Fibroblast of skin of right quadriceps (primary cell): Measurements from ENCODE around the gene SPATA13.
"Not testable (repeated sequence)": the region's sequence is repeated elsewhere in the genome, so short reads cannot be mapped to it uniquely, and the experiment has no call there.

Experiments
- DNase-seq: peaks from one replicate; pipeline ENCODE4 v3.0.0-alpha.2; 2013

SPATA13 gene

GRCh38 chr13:24202215-24202614, 41.7 kb downstream of the SPATA13 start:
- DNase-seq: no peak

- no peak for DNase-seq
Measured at GRCh38 chr13:24203273-24203672, 42.8 kb downstream of the SPATA13 start.

GRCh38 chr13:24203811-24204210, 43.3 kb downstream of the SPATA13 start:
- DNase-seq: peak; percentile 28

GRCh38 chr13:24205076-24205475, 44.6 kb downstream of the SPATA13 start:
- not testable (repeated sequence) for DNase-seq

GRCh38 chr13:24207841-24208667, 47.5 kb downstream of the SPATA13 start:
- peak; percentile 85 for DNase-seq

GRCh38 chr13:24209138-24209537, 48.6 kb downstream of the SPATA13 start:
- DNase-seq: no peak

GRCh38 chr13:24212254-24212653, 51.7 kb downstream of the SPATA13 start:
- DNase-seq: no peak

- DNase-seq: no peak
Measured at GRCh38 chr13:24212674-24213073, 52.2 kb downstream of the SPATA13 start.

- no peak for DNase-seq
Measured at GRCh38 chr13:24213932-24214331, 53.4 kb downstream of the SPATA13 start.

GRCh38 chr13:24214528-24214927, 54.0 kb downstream of the SPATA13 start:
- no peak for DNase-seq

GRCh38 chr13:24215126-24215525, 54.6 kb downstream of the SPATA13 start:
- no peak for DNase-seq

- peak; percentile 46 for DNase-seq
Measured at GRCh38 chr13:24215732-24216131, 55.2 kb downstream of the SPATA13 start.

- no peak for DNase-seq
Measured at GRCh38 chr13:24216176-24216575, 55.7 kb downstream of the SPATA13 start.

- not testable (repeated sequence) for DNase-seq
Measured at GRCh38 chr13:24216779-24217178, 56.3 kb downstream of the SPATA13 start.

GRCh38 chr13:24217601-24218281, 57.2 kb downstream of the SPATA13 start:
- no peak for DNase-seq

- DNase-seq: no peak
Measured at GRCh38 chr13:24218338-24218737, 57.8 kb downstream of the SPATA13 start.

GRCh38 chr13:24218977-24219376, 58.5 kb downstream of the SPATA13 start:
- peak; percentile 68 for DNase-seq

- peak; percentile 80 for DNase-seq
Measured at GRCh38 chr13:24220086-24220703, 59.7 kb downstream of the SPATA13 start.

GRCh38 chr13:24221007-24221406, 60.5 kb downstream of the SPATA13 start:
- DNase-seq: no peak

- no peak for DNase-seq
Measured at GRCh38 chr13:24222756-24223155, 62.2 kb downstream of the SPATA13 start.

GRCh38 chr13:24223341-24224231, 63.1 kb downstream of the SPATA13 start:
- no peak for DNase-seq

GRCh38 chr13:24224232-24224680, 63.7 kb downstream of the SPATA13 start:
- DNase-seq: no peak

- DNase-seq: no peak
Measured at GRCh38 chr13:24225062-24225461, 64.5 kb downstream of the SPATA13 start.
